Measurements from ENCODE around the gene KRTAP10-3.
"Not testable (repeated sequence)": the region's sequence is repeated elsewhere in the genome, so short reads cannot be mapped to it uniquely, and the experiment has no call there.

Gene KRTAP10-3, protein sequence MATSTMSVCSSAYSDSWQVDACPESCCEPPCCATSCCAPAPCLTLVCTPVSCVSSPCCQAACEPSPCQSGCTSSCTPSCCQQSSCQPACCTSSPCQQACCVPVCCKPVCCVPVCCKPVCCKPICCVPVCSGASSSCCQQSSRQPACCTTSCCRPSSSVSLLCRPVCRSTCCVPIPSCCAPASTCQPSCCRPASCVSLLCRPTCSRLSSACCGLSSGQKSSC

DNA sequence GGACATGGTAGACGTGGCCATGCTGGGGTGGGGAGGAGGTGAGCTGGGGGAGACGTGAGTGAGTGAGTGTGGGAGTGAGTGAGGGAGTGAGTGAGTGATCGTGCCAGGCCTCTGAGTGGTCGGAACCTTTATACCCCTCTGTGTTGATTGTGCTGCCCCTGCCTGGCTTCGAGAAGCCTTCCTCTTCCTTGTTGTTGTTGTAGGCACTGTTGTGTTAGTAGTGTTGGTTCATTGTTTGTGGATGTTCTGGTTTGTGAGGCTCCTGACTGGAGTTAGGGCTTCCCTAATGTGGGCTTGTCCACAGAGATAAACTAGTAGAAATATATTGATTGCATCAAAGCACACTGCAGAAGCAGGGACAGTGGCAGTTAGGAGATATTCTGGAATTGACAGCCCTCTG, at the start of gene KRTAP10-3:
TSS of gene KRTAP10-3 (minus strand) at position 101 of the 400 bp plus-strand sequence. CDS start at position 21, 80 bp downstream.
- DNase-seq (ENCODE audit: low spot score): no peak

DNA sequence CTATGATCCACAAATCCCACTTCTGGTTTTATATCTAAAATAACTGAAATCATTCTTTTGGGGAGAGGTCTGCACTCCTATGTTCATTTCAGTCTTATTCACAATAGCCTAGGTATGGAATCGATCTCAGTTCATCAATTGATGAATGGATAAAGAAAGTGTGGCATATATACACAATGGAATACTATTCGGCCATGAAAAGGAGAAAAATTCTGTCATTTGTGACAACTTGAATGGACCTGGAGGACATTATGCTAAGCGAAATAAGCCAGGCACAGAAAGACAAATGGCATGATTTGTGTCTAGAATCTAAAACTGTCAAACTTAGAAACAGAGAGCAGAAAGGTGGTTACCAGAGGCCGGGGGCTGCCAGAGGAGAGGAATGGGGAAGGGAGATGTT, 47.9 kb upstream of the KRTAP10-3 start:
- no peak for DNase-seq (ENCODE audit: low spot score)

DNA sequence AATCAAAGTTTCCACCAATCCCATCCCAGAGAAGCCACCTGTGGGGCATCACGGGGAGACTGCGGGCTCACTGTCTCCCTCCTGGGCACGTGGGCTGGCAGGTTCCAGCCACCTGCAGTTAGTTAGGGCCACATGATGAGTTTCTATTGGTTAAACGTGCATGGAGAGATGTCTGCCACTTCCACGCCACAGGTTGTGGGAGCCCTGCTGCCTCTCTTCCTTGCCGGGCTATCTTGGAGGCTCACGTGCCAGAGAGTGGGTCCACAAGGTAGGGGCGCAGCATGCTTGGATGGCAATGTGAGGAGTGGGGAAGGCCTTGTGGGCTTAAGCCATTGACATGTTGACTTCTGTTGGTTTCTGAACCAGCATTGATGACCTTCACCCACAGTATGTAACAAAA, 45.3 kb upstream of the KRTAP10-3 start:
- DNase-seq (ENCODE audit: low spot score): no peak

DNA sequence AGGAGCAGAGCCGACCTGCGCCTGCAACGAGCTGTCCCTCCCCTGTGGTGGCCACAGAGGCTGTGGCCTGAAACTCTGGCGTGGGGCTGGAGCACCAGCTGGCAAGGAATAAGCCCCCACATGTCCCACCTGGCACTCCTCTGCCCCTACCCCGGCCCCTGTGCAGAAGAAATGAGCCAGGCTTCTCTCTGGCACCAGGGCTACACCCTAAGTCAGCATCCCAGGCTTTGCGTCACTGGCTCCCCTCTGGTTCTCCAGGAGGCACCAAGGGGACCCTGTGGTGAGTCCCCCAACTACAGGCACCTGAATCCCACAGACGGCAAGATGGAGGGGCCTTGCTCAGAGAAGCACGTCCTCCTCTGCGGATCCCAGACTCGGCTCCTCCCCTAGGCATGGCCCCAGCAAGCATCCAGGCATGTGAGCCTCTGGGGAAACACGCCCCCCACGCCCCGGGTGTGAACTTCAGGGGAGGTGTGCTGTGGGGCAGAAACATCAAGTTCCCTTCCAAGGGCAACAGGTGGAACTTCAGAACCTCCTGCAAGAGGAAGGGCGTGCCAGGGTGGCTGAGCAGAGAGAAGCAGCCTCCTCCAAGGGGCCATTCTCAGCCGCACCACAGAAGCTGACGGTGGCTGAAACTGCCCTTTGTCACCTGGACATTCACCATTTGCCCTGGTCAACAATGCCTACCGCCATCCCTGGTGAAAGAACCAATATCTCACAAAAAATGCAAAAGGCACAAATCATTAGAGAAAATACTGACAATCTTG, 44.7 kb upstream of the KRTAP10-3 start:
- DNase-seq (ENCODE audit: low spot score): no peak

DNA sequence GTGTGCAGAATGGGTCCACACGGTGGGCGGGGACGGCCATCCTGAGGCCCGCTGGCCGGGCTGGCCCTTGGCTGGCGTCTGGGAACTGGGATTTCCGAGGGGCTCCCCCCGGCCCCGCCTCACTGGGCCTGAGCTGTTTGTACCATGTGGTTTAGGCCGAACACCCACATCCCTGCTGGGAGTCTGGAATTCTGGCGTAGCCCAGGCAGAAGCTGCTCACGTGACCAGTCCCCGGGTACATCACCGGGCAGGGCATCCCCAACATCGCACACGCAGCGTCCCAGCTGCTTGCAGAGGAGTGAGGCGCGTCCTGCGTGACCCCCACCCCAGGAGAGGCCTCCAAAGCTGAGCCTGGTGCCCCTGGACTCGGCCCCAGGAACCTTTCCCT, 43.9 kb upstream of the KRTAP10-3 start:
- no peak for DNase-seq (ENCODE audit: low spot score)

DNA sequence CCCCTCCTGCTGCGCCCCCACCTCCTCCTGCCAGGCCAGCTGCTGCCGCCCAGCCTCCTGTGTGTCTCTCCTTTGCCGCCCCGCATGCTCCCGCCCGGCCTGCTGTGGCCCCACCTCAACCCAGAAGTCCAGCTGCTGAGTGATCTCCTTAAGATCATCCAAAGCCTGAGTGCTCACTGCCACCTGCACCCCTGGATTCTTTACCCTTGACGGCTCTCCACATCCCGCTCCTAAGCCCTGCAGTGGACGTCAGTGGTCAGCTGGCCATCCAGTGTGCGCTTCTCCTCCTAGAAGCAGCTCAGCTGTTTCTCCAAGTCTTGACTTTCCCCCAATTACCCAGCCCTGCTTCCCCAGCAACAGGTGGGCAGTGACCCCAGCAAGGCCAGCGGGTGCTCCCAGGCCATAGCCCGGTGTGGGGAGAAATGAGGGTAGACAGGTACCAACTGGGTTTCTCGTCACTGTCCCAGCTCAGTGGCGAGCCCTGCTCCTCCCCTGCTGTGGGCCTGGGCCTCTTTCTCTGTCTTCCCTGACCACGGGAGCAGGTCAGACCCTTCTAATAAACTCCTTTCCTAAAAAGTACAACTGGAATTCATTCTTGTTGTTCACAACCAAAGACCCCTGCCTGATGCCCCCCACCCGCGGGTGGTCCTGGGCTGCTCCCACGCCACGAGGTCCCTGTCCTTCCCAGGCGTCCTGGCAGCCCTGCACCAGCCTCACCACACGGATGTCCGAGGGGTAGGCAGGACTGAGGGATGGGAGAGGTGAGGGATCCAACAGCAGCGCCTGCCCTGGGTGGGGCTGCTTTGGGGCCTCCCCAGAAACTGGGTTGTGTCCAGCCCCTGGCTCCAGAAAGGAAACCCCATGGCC, 43.2 kb upstream of the KRTAP10-3 start:
- no peak for DNase-seq (ENCODE audit: low spot score)

DNA sequence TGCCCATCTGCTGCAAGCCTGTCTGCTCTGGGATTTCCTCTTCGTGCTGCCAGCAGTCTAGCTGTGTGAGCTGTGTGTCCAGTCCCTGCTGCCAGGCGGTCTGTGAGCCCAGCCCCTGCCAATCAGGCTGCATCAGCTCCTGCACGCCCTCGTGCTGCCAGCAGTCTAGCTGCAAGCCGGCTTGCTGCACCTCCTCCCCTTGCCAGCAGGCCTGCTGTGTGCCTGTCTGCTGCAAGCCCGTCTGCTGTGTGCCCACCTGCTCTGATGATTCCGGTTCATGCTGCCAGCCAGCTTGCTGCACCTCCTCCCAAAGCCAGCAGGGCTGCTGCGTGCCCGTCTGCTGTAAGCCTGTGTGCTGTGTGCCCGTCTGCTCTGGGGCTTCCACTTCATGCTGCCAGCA, 42.5 kb upstream of the KRTAP10-3 start:
- DNase-seq (ENCODE audit: low spot score): not testable (repeated sequence)

DNA sequence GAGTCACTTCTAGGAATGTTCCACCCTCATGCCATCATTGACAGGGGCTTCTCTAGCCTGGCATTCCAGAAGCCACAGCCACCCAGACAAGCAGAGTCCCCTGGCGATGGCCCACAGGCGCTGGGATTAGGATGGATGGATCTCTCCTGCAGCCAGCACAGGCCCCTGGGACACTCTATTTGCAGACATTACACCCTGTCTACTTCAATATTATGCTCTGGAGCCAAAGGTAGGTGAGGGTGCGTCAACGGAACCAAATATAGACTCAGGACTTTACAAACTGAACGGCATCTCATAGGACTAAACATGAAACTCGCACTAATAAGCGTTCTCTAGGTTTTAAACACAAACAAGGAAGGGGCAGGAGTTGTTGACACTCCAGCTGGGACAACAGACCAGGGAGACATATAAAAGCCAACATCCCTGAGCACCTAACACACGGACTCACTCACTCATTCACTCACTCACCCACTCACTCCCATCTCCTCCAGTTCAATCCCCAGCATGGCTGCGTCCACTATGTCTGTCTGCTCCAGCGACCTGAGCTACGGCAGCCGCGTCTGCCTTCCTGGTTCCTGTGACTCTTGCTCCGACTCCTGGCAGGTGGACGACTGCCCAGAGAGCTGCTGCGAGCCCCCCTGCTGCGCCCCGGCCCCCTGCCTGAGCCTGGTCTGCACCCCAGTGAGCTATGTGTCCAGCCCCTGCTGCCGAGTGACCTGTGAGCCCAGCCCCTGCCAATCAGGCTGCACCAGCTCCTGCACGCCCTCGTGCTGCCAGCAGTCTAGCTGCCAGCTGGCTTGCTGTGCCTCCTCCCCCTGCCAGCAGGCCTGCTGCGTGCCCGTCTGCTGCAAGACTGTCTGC, 41.8 kb upstream of the KRTAP10-3 start, which contains the start of gene KRTAP10-7:
TSS of gene KRTAP10-7 (plus strand) at position 480 of the 861 bp plus-strand sequence. CDS start at position 505, 25 bp downstream.
- not testable (repeated sequence) for DNase-seq (ENCODE audit: low spot score)

DNA sequence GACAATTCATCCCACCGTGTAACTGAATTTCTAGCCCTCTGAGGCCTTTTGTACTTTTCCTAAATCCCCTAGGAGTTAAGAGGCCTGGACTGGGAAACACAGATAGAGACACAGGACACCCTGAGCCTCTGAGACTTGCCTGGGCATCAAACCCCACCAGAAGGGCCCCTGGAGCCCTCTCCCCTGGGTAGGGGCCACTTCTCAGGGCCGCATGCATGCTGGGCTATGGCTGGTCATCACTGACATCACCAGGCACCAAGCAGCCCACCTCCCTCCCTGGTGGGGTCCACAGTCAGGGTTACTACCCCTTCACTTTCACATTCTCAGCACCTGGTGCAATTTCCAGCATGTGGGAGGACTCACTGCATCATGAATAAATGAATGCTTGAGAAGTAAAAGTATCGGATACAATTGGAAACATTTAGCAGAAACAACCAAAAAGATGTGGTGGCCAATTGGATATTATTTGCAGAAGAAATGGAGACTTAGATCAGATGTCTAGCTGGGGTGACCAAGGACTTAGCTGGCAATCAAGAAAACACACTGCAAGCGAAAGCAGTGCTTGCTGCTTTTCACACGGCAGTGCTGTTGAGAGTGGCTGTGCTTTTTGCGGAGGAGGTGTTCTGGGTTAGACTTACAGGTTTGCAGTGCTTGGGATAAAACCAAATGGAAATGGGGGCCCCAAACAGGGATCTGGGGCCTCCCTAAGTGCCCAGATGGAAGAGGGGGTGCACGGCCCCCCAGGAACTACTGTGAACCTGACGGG, 40.9 kb upstream of the KRTAP10-3 start:
- no peak for DNase-seq (ENCODE audit: low spot score)

DNA sequence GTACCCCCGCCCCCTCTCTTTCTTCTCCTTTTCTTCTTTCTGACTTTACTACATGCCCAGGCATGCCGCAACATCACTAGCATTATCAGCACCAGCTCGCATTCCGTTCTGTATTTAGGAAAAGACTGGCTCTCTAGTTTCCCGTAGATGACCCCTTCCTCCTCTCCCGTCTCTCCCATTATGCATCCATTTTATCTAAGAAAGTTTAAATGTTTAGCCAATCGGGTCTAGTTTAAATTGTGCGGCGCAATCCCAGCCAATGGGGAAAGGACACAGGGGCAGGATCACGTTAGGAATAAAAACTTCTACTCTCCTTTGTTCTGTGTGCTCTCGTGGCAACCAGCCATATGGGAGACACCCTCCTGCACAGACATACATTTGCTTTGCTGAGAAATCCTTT, 39.5 kb upstream of the KRTAP10-3 start:
- no peak for DNase-seq (ENCODE audit: low spot score)

DNA sequence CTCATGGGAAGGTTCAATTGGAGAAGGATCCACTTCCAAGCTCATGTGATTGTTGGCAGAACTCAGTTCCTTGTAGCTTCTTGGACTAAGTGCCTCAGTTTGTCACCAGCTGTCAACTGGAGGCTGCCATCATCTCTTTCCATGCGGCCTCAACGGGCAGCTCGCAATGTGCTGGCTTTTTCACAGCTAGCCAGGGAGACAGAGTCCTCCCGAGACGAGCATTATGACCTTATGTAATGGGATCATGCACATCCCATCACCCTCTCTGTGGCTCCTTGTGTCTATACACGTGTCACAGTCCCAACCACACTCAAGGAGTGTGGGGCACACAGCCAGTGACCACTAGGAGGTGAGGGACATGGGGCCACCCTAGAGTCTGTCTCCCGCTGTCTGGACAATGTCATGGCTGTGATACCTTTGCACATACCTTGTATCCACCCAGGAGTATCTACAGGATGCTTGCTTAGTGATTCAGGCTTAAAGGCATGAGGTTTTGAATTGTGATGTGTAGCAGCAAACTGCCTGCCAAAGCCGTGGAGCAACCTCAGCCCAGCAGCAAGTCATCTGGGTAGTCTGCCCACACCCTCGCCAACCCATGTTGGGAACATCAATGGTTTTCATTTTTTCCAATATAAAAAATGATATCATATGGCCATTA, 37.6 kb upstream of the KRTAP10-3 start:
- no peak for DNase-seq (ENCODE audit: low spot score)

DNA sequence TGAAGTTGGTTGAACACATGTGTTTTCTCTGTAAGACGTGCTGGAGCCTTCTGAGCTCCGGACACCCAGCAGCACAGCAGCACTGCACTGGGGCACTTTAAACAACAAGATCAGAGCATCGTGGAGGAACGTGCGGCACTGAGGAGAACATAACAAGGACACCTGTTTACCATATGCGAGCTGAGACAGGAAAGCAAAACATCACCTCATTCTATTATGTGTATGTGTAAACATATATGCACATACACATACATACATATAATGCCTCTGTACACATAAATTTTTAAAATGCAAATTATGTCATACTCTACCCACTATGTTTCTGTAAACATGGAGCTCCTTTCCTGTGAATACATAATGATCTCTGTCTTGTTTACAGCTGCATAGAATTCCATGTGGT, 36.9 kb upstream of the KRTAP10-3 start:
- DNase-seq (ENCODE audit: low spot score): no peak

DNA sequence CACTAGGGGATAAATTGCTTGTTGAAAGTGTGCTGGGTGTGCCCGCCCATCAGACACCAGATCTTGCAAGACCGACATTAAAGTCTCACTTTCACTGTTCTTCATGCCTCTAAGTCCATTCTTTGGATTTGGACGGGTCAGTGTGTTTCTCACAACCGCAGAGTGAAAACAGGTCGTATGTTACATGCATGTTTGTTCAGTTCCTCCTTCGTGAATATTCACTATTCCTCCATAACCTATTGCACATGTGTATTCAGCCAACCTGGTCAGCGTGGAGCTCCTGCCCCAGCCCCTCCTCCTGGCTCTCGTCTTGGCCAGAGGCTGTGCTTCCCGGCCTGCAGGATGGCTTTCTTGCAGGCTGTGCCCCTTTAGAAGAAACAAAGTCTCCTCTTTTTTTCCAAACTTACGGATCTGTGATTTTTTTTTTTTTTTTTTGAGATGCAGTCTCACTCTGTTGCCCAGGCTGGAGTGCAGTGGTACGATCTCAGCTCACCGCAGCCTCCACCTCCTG, 35.9 kb upstream of the KRTAP10-3 start:
- no peak for DNase-seq (ENCODE audit: low spot score)

DNA sequence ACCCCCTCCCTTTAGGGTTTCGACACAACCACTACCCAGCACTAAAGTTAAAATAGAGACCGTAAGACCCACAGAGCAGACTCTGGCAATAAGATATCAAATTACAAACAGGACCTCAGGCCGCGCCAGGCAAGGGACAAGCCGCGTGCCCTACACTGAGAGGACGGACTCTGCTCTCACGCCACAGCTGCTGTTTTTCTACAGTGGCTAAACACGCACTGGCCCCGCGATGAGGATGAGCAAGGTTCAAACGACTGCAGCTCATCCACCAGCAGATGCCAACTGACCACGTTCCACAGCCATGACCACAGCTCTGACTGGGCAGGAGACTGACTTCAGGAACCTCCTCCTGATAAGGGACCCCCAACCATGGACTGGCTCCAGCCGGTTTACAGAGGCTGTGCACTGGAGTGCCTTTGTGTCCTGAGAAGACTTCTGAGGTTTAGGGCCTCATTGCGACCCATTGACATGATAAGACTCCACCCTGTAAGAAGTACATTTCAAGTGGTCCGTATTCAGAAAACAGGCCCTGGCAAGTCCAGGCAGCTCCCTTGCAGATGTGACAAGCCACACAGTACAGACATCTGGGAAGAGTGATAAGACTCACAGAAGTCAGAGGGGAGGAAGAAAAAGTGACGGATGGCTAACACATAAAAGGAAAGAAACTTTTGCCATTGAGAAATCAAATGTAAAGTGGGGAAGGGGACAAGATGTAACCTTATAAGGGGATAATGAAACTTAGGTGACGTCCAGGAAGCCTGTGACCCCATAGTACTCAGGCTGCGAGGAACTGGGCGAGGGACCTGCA, 35.2 kb upstream of the KRTAP10-3 start:
- DNase-seq (ENCODE audit: low spot score): no peak

DNA sequence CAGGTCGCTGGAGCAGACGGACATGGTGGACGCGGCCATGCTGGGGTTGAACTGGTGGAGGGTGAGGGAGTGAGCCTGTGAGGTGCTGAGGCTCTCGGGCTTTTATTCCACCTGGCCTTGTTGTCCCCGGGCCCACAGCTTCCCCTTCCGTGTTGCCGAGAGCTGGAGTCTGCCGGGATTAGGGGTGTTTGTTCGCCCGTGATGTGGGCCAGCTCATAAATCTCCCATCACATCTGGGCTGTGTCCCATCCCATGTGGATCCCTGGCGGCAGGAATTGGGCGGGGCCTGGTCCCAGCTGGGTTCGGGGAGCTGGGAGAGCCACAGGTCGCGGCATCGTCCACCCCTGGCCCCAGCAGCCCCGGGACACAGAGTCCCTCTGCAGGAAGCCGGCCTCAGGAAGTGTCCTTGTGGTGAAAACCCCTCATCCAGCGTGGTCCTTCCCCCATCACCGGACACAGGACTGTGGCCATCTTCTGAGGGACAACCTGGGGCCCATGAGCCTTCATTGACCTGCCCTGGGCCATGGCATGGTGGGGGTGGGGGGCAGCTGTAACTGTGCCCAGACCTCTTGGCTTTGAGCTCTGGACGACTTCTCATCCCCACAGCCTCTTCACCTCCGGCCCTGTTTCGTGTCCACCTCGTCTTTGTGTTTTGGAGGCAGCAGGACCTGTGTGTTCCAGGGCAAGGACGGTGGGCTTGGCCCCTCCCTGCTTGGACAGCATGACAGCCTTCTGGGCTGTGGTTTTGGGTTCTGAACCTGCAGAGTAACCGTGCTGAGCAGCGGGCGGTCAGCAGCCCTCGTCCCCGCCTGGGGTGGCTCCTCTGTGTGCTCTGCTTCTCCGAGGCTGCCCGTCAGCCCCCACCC, 34.1 kb upstream of the KRTAP10-3 start, which contains the start of gene KRTAP10-6:
TSS of gene KRTAP10-6 (minus strand) at position 60 of the 866 bp plus-strand sequence. CDS start at position 39, 21 bp downstream.
- no peak for DNase-seq (ENCODE audit: low spot score)

DNA sequence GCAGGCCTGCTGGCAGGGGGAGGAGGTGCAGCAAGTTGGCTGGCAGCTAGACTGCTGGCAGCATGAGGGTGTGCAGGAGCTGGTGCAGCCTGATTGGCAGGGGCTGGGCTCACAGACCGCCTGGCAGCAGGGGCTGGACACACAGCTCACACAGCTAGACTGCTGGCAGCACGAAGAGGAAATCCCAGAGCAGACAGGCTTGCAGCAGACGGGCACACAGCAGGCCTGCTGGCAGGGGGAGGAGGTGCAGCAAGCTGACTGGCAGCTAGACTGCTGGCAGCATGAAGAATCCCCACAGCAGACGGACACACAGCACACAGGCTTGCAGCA, 33.2 kb upstream of the KRTAP10-3 start:
- not testable (repeated sequence) for DNase-seq (ENCODE audit: low spot score)

DNA sequence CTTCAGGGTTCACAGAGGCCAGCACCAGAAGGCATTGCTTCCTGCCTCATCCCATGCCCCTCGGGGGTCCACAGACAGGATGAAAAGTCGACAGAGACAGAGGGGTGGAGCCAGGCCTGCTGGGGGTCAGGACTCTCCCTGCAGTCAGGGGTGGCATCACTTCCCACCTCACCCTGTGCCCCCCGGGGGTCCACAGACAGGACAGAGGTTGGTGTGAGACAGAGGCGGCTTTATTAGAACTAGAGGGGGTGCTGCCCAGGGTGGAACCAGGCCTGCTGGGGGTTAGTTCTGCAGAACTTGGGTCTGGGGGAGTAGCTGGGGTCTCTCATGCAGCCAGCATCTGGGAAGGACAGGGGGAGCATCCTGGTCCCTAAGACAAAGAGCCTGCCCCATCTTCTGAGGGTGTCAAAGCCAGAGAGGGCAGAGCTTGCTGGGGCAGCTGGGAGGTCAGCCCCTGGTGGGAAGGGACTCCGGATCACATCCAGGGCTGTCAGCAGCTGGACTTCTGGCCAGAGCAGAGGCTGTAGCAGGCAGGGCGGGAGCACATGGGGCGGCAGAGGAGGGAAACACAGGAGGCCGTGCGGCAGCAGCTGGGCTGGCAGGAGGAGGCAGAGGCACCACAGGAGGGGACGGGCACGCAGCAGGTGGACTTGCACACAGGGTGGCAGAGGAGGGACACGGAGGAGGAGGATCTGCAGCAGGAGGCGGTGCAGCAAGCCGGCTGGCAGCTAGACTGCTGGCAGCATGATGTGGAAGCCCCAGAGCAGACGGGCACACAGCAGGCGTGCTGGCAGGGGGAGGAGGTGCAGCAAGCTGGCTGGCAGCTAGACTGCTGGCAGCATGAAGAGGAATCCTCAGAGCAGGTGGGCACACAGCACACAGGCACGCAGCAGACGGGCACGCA, 32.6 kb upstream of the KRTAP10-3 start:
- DNase-seq (ENCODE audit: low spot score): not testable (repeated sequence)

All from CD4-positive, alpha-beta T cell treated with Interleukin-2 at 100 ng/mL for 4 hours (primary cell).